Fibroblast of pulmonary artery (primary cell): ENCODE measurements around the gene DSG4.
"Not testable (repeated sequence)": the region's sequence is repeated elsewhere in the genome, so short reads cannot be mapped to it uniquely, and the experiment has no call there.

Experiments
- DNase-seq: peaks from one replicate; pipeline ENCODE4 v3.0.0-alpha.2; 2010; ENCODE audit warnings: low read depth
- H3K4me3 ChIP-seq: replicated peaks from 2 replicates; pipeline ENCODE4 v1.5.1; 2011; ENCODE audit warnings: low read depth, mild to moderate bottlenecking, control low read depth, low read length, moderate library complexity
- TF ChIP-seq, protein P1 (sequence below): IDR thresholded peaks from 2 replicates; pipeline ENCODE4 v1.5.1; 2011; ENCODE audit warnings: mild to moderate bottlenecking, control low read depth, low read length, inconsistent platforms; ENCODE audit errors: missing control alignments

Gene DSG4, protein sequence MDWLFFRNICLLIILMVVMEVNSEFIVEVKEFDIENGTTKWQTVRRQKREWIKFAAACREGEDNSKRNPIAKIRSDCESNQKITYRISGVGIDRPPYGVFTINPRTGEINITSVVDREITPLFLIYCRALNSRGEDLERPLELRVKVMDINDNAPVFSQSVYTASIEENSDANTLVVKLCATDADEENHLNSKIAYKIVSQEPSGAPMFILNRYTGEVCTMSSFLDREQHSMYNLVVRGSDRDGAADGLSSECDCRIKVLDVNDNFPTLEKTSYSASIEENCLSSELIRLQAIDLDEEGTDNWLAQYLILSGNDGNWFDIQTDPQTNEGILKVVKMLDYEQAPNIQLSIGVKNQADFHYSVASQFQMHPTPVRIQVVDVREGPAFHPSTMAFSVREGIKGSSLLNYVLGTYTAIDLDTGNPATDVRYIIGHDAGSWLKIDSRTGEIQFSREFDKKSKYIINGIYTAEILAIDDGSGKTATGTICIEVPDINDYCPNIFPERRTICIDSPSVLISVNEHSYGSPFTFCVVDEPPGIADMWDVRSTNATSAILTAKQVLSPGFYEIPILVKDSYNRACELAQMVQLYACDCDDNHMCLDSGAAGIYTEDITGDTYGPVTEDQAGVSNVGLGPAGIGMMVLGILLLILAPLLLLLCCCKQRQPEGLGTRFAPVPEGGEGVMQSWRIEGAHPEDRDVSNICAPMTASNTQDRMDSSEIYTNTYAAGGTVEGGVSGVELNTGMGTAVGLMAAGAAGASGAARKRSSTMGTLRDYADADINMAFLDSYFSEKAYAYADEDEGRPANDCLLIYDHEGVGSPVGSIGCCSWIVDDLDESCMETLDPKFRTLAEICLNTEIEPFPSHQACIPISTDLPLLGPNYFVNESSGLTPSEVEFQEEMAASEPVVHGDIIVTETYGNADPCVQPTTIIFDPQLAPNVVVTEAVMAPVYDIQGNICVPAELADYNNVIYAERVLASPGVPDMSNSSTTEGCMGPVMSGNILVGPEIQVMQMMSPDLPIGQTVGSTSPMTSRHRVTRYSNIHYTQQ

DNA sequence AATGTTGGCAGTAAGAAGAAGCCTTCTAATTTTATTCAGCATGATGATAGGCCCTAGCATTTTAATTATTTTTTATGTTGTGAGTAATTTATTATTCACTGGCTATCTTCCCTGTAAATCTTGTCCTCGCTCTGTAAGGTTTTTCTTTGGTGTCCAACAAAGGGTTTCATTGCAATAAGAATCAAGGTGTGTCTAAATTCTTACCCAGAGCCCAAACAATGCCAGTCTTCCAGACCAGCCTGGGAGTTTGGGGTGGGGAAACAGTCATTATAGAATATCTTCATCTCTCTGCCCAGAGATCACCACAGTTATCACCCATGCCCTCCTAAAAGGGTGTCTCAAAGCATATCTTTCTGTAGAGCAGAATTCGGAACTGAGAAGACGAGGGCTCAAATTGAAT is at the start of gene DSG4:
DSG4 (plus strand) TSS at position 301 of the 400 bp plus-strand sequence. CDS start 135 bp downstream, outside the sequence.
- no peak within 1 kb of the TSS for H3K4me3 ChIP-seq
- TF ChIP-seq, protein P1, sequence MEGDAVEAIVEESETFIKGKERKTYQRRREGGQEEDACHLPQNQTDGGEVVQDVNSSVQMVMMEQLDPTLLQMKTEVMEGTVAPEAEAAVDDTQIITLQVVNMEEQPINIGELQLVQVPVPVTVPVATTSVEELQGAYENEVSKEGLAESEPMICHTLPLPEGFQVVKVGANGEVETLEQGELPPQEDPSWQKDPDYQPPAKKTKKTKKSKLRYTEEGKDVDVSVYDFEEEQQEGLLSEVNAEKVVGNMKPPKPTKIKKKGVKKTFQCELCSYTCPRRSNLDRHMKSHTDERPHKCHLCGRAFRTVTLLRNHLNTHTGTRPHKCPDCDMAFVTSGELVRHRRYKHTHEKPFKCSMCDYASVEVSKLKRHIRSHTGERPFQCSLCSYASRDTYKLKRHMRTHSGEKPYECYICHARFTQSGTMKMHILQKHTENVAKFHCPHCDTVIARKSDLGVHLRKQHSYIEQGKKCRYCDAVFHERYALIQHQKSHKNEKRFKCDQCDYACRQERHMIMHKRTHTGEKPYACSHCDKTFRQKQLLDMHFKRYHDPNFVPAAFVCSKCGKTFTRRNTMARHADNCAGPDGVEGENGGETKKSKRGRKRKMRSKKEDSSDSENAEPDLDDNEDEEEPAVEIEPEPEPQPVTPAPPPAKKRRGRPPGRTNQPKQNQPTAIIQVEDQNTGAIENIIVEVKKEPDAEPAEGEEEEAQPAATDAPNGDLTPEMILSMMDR = no peak
- no peak for DNase-seq

DNA sequence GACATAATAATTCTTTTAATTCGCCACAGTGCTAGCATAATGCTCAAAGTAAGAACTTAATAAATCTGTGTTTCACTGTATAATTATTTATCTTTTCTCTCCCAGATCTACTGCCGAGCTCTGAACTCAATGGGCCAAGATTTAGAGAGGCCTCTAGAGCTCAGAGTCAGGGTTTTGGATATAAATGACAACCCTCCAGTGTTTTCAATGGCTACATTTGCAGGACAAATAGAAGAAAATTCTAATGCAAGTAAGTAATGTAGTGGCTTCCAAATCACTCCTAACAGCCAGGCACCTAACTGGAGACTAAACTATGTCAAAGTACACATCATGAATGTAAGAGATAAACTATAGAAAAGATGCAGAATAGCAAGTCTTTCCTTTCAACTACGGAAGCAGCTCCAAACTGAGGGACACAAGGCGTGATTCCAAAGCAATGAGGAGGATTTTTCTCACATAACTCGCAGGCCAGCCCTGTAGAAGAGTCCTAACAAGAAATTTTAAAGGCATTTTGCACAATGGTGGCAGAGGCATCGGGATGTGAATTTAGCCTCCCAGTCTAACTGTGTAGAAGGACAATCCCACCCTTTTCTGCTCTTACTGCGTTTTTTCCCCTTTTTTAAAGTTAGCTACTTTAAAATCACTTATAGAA is 46.7 kb upstream of the DSG4 start:
- H3K4me3 ChIP-seq = no peak overlapping the region
- TF ChIP-seq, protein P1 = no peak
- no peak for DNase-seq

DNA sequence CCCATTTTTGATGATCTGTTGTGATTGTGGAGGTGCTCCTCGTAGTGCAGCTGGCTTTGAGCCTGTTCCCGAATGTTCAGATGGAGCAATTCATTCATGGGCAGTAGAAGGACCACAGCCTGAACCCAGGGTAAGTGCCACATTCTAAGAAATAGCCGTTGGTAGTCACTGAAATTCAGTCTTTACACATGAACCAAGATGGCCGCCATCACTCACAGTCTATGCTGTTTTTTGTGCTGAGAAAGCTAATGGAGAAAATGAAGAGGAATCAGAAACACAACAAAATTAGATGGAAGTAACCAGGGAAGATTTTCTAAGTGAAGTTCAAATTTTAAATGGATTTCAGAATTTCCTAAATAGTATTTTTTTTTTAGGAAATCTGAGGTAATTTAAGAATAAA is 33.1 kb upstream of the DSG4 start:
- no peak overlapping the region for H3K4me3 ChIP-seq
- DNase-seq = no peak
- TF ChIP-seq, protein P1 = no peak

DNA sequence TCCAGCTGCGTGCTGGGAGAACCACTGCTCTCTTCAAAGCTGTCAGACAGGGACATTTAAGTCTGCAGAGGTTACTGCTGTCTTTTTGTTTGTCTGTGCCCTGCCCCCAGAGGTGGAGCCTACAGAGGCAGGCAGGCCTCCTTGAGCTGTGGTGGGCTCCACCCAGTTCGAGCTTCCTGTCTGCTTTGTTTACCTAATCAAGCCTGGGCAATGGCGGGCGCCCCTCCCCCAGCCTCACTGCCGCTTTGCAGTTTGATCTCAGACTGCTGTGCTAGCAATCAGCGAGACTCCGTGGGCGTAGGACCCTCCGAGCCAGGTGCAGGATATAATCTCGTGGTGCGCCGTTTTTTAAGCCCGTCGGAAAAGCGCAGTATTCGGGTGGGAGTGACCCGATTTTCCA is 23.2 kb upstream of the DSG4 start:
- not testable (repeated sequence) for DNase-seq

DNA sequence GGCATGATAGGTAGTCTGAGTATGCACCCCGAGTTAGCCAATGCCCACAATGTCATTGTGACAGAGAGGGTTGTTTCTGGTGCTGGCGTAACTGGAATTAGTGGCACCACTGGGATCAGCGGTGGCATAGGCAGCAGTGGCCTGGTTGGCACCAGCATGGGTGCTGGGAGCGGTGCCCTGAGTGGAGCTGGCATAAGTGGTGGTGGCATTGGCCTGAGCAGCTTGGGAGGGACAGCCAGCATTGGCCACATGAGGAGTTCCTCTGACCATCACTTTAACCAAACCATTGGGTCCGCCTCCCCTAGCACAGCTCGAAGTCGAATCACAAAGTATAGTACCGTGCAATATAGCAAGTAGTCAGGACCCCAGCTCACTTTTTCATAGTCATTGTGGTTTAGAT is 21.6 kb upstream of the DSG4 start:
- no peak for DNase-seq
- no peak overlapping the region for H3K4me3 ChIP-seq
- TF ChIP-seq, protein P1 = no peak

More for the DNA sequence above, 23.2 kb upstream of the DSG4 start:
- not testable (repeated sequence) for H3K4me3 ChIP-seq

DNA sequence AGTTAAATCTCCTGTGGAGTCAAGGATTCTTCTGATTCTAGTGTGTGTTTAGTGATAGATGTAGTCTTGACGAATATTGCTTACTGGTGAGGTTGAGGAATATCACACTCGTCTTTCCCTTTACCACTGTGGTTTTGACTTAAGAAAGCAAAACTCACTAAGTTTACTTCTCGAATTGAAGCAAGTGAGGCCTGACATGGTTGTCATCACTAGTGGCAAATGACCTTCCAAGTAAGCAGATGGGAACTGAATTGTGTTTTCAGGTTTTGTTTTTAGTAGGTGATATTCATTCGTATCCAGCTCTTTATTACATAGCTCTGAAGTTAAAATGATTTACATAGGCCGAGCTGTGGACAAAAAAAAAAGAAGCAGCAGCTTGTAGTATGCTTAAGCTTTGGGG is 20.6 kb upstream of the DSG4 start:
- no peak for DNase-seq
- H3K4me3 ChIP-seq = no peak overlapping the region
- TF ChIP-seq, protein P1 = no peak
